ENCODE measurements around the gene FANCE.

DNA sequence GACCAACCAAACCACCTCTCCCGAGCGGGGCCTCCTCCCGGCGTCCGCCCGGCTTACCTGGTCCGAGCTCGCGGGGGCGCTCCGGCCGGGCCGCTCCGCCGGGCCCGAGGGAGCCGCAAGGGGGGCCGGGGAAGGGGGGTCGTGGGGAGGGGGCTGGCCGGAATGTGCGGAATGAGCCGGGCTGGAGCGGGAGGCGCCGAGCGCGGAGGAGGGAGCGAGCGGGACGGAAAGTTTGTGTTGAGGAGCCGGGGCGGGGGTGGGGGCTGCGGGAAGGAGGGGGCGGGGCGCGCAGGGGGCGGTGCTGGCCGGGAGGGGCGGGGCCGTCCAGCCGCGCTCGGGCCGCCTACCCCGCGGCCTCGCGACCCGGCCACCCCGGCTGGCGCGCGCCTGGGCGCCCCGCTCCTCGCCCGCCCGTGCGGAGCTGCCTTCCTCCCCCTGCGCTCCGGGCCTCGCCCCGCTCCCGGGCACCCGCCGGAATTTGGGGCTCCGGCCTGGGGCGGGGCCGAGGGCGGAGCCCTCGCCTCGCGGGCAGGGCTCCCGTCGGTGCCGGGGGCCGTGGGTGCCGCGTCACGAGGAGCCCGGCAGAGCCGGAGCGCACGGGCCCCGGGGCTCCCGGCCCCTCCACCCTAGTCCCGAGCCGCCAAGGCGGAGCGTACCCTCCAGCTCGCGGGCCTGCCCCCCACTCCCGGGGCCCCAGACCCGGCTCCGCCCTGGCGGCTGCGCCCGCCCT is 44.9 kb downstream of the FANCE start, which contains the start of gene TEAD3:
- TF ChIP-seq TAF1 (IDR thresholded peaks at IDR 0.05; ENCODE audit: borderline replicate concordance, insufficient read depth, low read length) (no peak), POLR2AphosphoS5 (IDR thresholded peaks at IDR 0.05; ENCODE audit: low read depth, low read length) (0 out of 2 replicates have a peak, but pooled peaks have one; percentile 45), REST (IDR thresholded peaks at IDR 0.05; ENCODE audit: insufficient read depth in 1 of 2, low read depth in 2 of 2, low read length in 2 of 2) (no peak), SIN3A (IDR thresholded peaks at IDR 0.05; ENCODE audit: borderline replicate concordance, insufficient read depth, low read length) (no peak)
